H9 (cell line): ENCODE measurements around the gene OR2M5. TPM values are rescaled to one million over a fixed set of nuclear protein-coding genes. Genes with fewer than 3 reads are reported as not detected.

Experiments used
- DNase-seq: peaks from one replicate; pipeline ENCODE4 v3.0.0-alpha.2; 2017
- H2AFZ ChIP-seq: one replicate; pipeline ENCODE4 v1.6.1; 2013; ENCODE audit warnings: mild to moderate bottlenecking, low read length, control low read depth, moderate library complexity
- H2AK5ac ChIP-seq: 2 replicates; pipeline ENCODE4 v1.6.1; 2013; ENCODE audit warnings: low read length, control low read depth, mixed read lengths; ENCODE audit not compliant: insufficient read length
- H2BK120ac ChIP-seq: one replicate; pipeline ENCODE4 v1.6.1; 2013; ENCODE audit warnings: low read depth, mild to moderate bottlenecking, low read length, control low read depth, inconsistent platforms; ENCODE audit not compliant: poor library complexity, severe bottlenecking
- H2BK12ac ChIP-seq: 2 replicates; pipeline ENCODE4 v1.6.1; 2013; ENCODE audit warnings: low read length, control low read depth, mixed read lengths, low read depth; ENCODE audit not compliant: insufficient read length
- H2BK15ac ChIP-seq: 2 replicates; pipeline ENCODE4 v1.6.1; 2013; ENCODE audit warnings: low read depth, low read length, control low read depth
- H2BK20ac ChIP-seq: one replicate; pipeline ENCODE4 v1.6.1; 2013; ENCODE audit warnings: low read depth, mild to moderate bottlenecking, low read length, control low read depth, inconsistent platforms; ENCODE audit not compliant: poor library complexity, severe bottlenecking
- H2BK5ac ChIP-seq: 2 replicates; pipeline ENCODE4 v1.6.1; 2013; ENCODE audit warnings: low read length, control low read depth, mixed read lengths; ENCODE audit not compliant: insufficient read length
- H3K14ac ChIP-seq: 2 replicates; pipeline ENCODE4 v1.6.1; 2013; ENCODE audit warnings: low read length, control low read depth; ENCODE audit not compliant: insufficient read depth
- H3K18ac ChIP-seq: 2 replicates; pipeline ENCODE4 v1.6.1; 2013; ENCODE audit warnings: low read depth, mild to moderate bottlenecking, mixed read lengths, low read length, control low read depth; ENCODE audit not compliant: insufficient read length
- H3K23ac ChIP-seq: 2 replicates; pipeline ENCODE4 v1.6.1; 2013; ENCODE audit warnings: low read length, control low read depth, mixed read lengths, low read depth; ENCODE audit not compliant: insufficient read length
- H3K23me2 ChIP-seq: 2 replicates; pipeline ENCODE4 v1.6.1; 2013; ENCODE audit warnings: low read depth, mild to moderate bottlenecking, mixed read lengths, low read length, control low read depth; ENCODE audit not compliant: insufficient read length, poor library complexity, severe bottlenecking
- H3K27ac ChIP-seq: 2 replicates; pipeline ENCODE4 v1.5.1; 2013; ENCODE audit warnings: low read length, control low read depth, mixed read lengths, low read depth; ENCODE audit not compliant: insufficient read length
- H3K27me3 ChIP-seq: 2 replicates; pipeline ENCODE4 v1.6.1; 2013; ENCODE audit warnings: low read length, control low read depth, inconsistent platforms; ENCODE audit not compliant: insufficient read depth
- H3K4ac ChIP-seq: 2 replicates; pipeline ENCODE4 v1.6.1; 2013; ENCODE audit warnings: low read depth, mild to moderate bottlenecking, control low read depth, inconsistent platforms, low read length, moderate library complexity
- H3K4me1 ChIP-seq: 2 replicates; pipeline ENCODE4 v1.6.1; 2013; ENCODE audit warnings: low read length, control low read depth, inconsistent platforms; ENCODE audit not compliant: insufficient read depth
- H3K4me2 ChIP-seq: 2 replicates; pipeline ENCODE4 v1.6.1; 2013; ENCODE audit warnings: low read length, control low read depth, mixed read lengths; ENCODE audit not compliant: insufficient read length, insufficient read depth
- H3K56ac ChIP-seq: 2 replicates; pipeline ENCODE4 v1.6.1; 2013; ENCODE audit warnings: low read depth, mild to moderate bottlenecking, mixed read lengths, low read length, control low read depth; ENCODE audit not compliant: insufficient read length
- H3K79me1 ChIP-seq: 2 replicates; pipeline ENCODE4 v1.6.1; 2013; ENCODE audit warnings: low read depth, mild to moderate bottlenecking, moderate library complexity, low read length, control low read depth, inconsistent platforms; ENCODE audit not compliant: insufficient read depth, poor library complexity, severe bottlenecking
- H3K79me2 ChIP-seq: 2 replicates; pipeline ENCODE4 v1.6.1; 2013; ENCODE audit warnings: low read length, control low read depth, inconsistent platforms; ENCODE audit not compliant: insufficient read depth
- H3K9ac ChIP-seq: 2 replicates; pipeline ENCODE4 v1.6.1; 2013; ENCODE audit warnings: low read length, control low read depth, mixed read lengths; ENCODE audit not compliant: insufficient read length; ENCODE audit errors: extremely low read depth
- H3K9me3 ChIP-seq: one replicate; pipeline ENCODE4 v1.6.1; 2013; ENCODE audit warnings: low read depth, low read length, inconsistent platforms; ENCODE audit not compliant: control insufficient read depth
- H3T11ph ChIP-seq: one replicate; pipeline ENCODE4 v1.6.1; 2013; ENCODE audit warnings: mild to moderate bottlenecking, low read length, control low read depth, inconsistent platforms
- H4K20me1 ChIP-seq: one replicate; pipeline ENCODE4 v1.6.1; 2013; ENCODE audit not compliant: control insufficient read depth, insufficient read length, insufficient read depth
- H4K5ac ChIP-seq: 2 replicates; pipeline ENCODE4 v1.6.1; 2013; ENCODE audit warnings: low read depth, mild to moderate bottlenecking, mixed read lengths, low read length, control low read depth; ENCODE audit not compliant: insufficient read length
- H4K8ac ChIP-seq: replicated peaks from 2 replicates; pipeline ENCODE4 v1.6.1; 2013; ENCODE audit warnings: low read length, control low read depth, mixed read lengths, low read depth; ENCODE audit not compliant: insufficient read length
- H4K91ac ChIP-seq: 2 replicates; pipeline ENCODE4 v1.6.1; 2013; ENCODE audit warnings: low read depth, mild to moderate bottlenecking, moderate library complexity, mixed read lengths, low read length, control low read depth; ENCODE audit not compliant: insufficient read length
- H3K27ac Mint-ChIP-seq, 3 experiments: 2 replicates in 2 of 3; 3 replicates in 1 of 3; pipeline ENCODE4 v1.8.0; 2020 to 2021; ENCODE audit warnings: mixed read lengths in 3 of 3, mild to moderate bottlenecking in 1 of 3, moderate library complexity in 1 of 3
- H3K27me3 Mint-ChIP-seq: 2 replicates; pipeline ENCODE4 v1.8.0; 2021; ENCODE audit warnings: low read depth, mild to moderate bottlenecking, moderate library complexity, mixed read lengths
- H3K36me3 Mint-ChIP-seq, 3 experiments: 2 replicates in 2 of 3; 3 replicates in 1 of 3; pipeline ENCODE4 v1.8.0; 2020 to 2021; ENCODE audit warnings: low read depth in 3 of 3, mixed read lengths in 3 of 3; ENCODE audit not compliant: insufficient read depth in 1 of 3
- H3K4me1 Mint-ChIP-seq, 2 experiments: 2 replicates each; pipeline ENCODE4 v1.8.0; 2020; ENCODE audit warnings: mixed read lengths in 2 of 2
- H3K4me3 Mint-ChIP-seq, 2 experiments: 2 replicates in 1 of 2; 3 replicates in 1 of 2; pipeline ENCODE4 v1.8.0; 2020 to 2021; ENCODE audit warnings: mild to moderate bottlenecking in 2 of 2, mixed read lengths in 2 of 2, moderate library complexity in 1 of 2
- H3K9me3 Mint-ChIP-seq, 2 experiments: 2 replicates in 1 of 2; 3 replicates in 1 of 2; pipeline ENCODE4 v1.8.0; 2020; ENCODE audit warnings: mild to moderate bottlenecking in 2 of 2, mixed read lengths in 2 of 2, moderate library complexity in 1 of 2
- WGBS: extraction: QIAGEN DNeasy Blood & Tissue Kit; methylation state at CpG from one replicate; pipeline ENCODE4 v1.1.7; 2013; ENCODE audit warnings: missing lambda C conversion rate, low lambda C conversion rate, mixed read lengths; ENCODE audit not compliant: insufficient read length; ENCODE audit errors: extremely low coverage; 5-methylcytosine and 5-hydroxymethylcytosine counted together
- total RNA-seq: library from RNA; stranded (reverse); gene quantifications from 2 replicates; pipeline ENCODE4 v1.2.1, GENCODE V29; 2021
- TF ChIP-seq, protein P1 (sequence below): fragments of 200-600 bp; sonication (generic); conservative IDR thresholded peaks from 3 replicates; pipeline ENCODE4 v1.8.0; 2021; ENCODE audit warnings: antibody characterized with exemption, mild to moderate bottlenecking

Gene OR2M5
- total RNA-seq, 1 experiment from 2014 or later, result not detected

DNA sequence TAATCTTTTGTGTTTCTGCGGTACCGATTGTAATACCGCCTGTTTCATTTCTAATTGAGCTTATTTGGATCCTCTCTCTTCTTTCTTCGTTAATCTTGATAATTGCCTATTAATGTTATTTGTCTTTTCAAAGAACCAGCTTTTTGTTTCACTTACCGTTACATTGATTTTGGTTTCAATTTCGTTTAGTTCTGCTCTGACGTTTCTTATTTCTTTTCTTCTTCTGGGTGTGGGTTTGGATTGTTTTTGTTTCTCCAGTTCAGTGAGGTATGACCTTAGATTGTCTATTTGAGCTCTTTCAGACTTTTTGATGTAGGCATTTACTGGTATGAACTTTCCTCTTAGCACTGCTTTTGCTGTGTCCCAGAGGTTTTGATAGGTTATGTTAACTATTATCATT is 39.0 kb downstream of the OR2M5 start:
- H3K4me1 ChIP-seq, result no peaks in the 10 kb centered on the region
- H2AFZ ChIP-seq, result no peak overlapping the region
- no CpG with 5 or more reads among the region's 7 CpGs for WGBS
- H3K36me3 Mint-ChIP-seq, result peaks cover 4 to 44% (median 7%) of the 10 kb centered on the region in 3 experiments; a peak in 6 of 7 replicates
- no peaks in the 10 kb centered on the region for H3K79me2 ChIP-seq
- DNase-seq, result no peak
- no peak overlapping the region for H3K27ac Mint-ChIP-seq
- H3K79me1 ChIP-seq, result no peaks in the 10 kb centered on the region
- no peaks in the 10 kb centered on the region for H3K4me1 Mint-ChIP-seq
- no peak overlapping the region for H2BK12ac ChIP-seq
- TF ChIP-seq, protein P1, sequence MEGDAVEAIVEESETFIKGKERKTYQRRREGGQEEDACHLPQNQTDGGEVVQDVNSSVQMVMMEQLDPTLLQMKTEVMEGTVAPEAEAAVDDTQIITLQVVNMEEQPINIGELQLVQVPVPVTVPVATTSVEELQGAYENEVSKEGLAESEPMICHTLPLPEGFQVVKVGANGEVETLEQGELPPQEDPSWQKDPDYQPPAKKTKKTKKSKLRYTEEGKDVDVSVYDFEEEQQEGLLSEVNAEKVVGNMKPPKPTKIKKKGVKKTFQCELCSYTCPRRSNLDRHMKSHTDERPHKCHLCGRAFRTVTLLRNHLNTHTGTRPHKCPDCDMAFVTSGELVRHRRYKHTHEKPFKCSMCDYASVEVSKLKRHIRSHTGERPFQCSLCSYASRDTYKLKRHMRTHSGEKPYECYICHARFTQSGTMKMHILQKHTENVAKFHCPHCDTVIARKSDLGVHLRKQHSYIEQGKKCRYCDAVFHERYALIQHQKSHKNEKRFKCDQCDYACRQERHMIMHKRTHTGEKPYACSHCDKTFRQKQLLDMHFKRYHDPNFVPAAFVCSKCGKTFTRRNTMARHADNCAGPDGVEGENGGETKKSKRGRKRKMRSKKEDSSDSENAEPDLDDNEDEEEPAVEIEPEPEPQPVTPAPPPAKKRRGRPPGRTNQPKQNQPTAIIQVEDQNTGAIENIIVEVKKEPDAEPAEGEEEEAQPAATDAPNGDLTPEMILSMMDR, result no peak
- peaks cover 82 to 85% of the 10 kb centered on the region in 2 experiments for H3K9me3 Mint-ChIP-seq
- H4K5ac ChIP-seq, result no peak overlapping the region
- no peak overlapping the region for H3K18ac ChIP-seq
- no peak overlapping the region for H3K27ac ChIP-seq
- H3K23ac ChIP-seq, result no peak overlapping the region
- H3K27me3 Mint-ChIP-seq, result no peaks in the 10 kb centered on the region; the same call in none of the 2 replicates
- H3T11ph ChIP-seq, result no peak overlapping the region
- H2BK5ac ChIP-seq, result no peak overlapping the region
- H3K14ac ChIP-seq, result no peak overlapping the region
- H2AK5ac ChIP-seq, result no peak overlapping the region
- H3K4me2 ChIP-seq, result no peak overlapping the region
- H2BK120ac ChIP-seq, result no peak overlapping the region
- H3K4me3 Mint-ChIP-seq, result no peak overlapping the region
- H3K4ac ChIP-seq, result no peak overlapping the region
- H4K91ac ChIP-seq, result no peak overlapping the region
- peaks cover 44% of the 10 kb centered on the region for H3K9me3 ChIP-seq
- H3K9ac ChIP-seq, result no peak overlapping the region
- no peak overlapping the region for H2BK15ac ChIP-seq
- H3K23me2 ChIP-seq, result no peaks in the 10 kb centered on the region
- no peaks in the 10 kb centered on the region for H4K20me1 ChIP-seq
- no peaks in the 10 kb centered on the region for H3K27me3 ChIP-seq
- no peak overlapping the region for H4K8ac ChIP-seq
- H3K56ac ChIP-seq, result no peak overlapping the region
- no peak overlapping the region for H2BK20ac ChIP-seq
